Nephron progenitor cell (in vitro differentiated cells): Measurements from ENCODE around the gene TSPAN15.

ENCODE experiments used
- DNase-seq: peaks from one replicate; pipeline ENCODE4 v3.0.0; 2021
- H3K27ac Mint-ChIP-seq: 2 replicates; pipeline ENCODE4 v1.8.0; 2021; ENCODE audit warnings: mild to moderate bottlenecking, moderate library complexity, mixed read lengths
- H3K27me3 Mint-ChIP-seq: 2 replicates; pipeline ENCODE4 v1.8.0; 2021; ENCODE audit warnings: mild to moderate bottlenecking, low read depth, mixed read lengths; ENCODE audit not compliant: poor library complexity
- H3K36me3 Mint-ChIP-seq: 2 replicates; pipeline ENCODE4 v1.8.0; 2021; ENCODE audit warnings: low read depth, mixed read lengths
- H3K4me1 Mint-ChIP-seq: 2 replicates; pipeline ENCODE4 v1.8.0; 2021; ENCODE audit warnings: mixed read lengths
- H3K4me3 Mint-ChIP-seq: 2 replicates; pipeline ENCODE4 v1.8.0; 2021; ENCODE audit warnings: mild to moderate bottlenecking, moderate library complexity, mixed read lengths
- H3K9me3 Mint-ChIP-seq: 2 replicates; pipeline ENCODE4 v1.8.0; 2021; ENCODE audit warnings: mild to moderate bottlenecking, moderate library complexity, mixed read lengths
- TF ChIP-seq, protein P1 (sequence below): fragments of 200-600 bp; sonication (generic); IDR thresholded peaks from 2 replicates; pipeline ENCODE4 v1.5.0; 2021; ENCODE audit warnings: antibody characterized with exemption

The TSPAN15 gene

GRCh38 chr10:69498711-69499471 lies 47.6 kb downstream of the TSPAN15 start:
- DNase-seq = no peak
- H3K9me3 Mint-ChIP-seq = no peaks in the 10 kb centered on the region
- H3K36me3 Mint-ChIP-seq = no peaks in the 10 kb centered on the region
- H3K27me3 Mint-ChIP-seq = peaks cover 5% of the 10 kb centered on the region
- peaks cover 57% of the 10 kb centered on the region for H3K4me1 Mint-ChIP-seq
- H3K4me3 Mint-ChIP-seq = no peak overlapping the region
- no peak overlapping the region for H3K27ac Mint-ChIP-seq
- TF ChIP-seq, protein P1, sequence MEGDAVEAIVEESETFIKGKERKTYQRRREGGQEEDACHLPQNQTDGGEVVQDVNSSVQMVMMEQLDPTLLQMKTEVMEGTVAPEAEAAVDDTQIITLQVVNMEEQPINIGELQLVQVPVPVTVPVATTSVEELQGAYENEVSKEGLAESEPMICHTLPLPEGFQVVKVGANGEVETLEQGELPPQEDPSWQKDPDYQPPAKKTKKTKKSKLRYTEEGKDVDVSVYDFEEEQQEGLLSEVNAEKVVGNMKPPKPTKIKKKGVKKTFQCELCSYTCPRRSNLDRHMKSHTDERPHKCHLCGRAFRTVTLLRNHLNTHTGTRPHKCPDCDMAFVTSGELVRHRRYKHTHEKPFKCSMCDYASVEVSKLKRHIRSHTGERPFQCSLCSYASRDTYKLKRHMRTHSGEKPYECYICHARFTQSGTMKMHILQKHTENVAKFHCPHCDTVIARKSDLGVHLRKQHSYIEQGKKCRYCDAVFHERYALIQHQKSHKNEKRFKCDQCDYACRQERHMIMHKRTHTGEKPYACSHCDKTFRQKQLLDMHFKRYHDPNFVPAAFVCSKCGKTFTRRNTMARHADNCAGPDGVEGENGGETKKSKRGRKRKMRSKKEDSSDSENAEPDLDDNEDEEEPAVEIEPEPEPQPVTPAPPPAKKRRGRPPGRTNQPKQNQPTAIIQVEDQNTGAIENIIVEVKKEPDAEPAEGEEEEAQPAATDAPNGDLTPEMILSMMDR = no peak

DNA sequence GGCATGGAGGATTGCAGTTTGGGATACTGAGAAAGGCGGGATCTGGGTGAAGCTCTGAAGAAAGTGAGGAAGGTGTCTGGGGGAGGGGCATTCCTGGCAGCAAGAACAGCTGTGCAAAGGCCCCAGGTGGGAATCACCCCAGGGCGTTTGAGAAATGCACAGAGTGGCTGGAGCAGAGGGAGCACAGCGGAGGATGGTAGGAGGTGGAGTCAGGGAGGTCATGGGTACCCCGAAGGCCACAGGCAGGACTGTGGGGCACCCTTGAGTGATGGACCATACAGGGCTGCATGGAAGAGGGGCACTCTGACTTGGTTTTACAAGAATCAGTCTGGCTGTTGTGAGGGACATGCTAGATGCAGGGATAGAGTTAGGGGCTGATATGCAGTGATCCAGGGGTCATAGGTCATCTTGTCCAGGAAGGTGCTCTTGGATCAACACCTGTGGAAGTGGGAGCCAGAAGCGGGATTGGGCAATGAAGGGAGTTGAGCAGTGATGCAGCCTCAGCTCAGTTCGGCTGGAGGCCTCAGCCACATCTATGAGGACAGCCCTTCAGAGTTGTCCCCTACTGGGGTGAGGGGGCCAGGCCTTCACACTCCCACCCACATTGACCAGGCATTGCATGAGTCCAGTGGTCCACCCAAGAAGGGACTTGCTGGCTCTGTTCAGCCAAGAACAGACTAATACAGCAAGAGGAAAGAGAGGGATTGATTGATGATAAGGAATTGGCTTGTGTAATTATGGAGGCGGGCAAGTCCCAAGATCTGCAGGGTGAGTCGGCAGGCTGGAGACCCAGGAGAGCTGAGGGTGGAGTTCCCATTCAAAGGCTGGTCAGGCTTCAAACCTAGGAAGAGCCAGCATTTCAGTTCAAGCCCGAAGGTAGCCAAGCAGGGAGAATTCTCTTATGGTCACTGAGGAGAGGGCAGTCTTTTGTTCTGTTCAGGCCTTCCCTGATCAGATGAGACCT lies 48.7 kb downstream of the TSPAN15 start:
- Mint-ChIP-seq H3K9me3 (no peaks in the 10 kb centered on the region), H3K36me3 (no peaks in the 10 kb centered on the region), H3K4me1 (peaks cover 46% of the 10 kb centered on the region), H3K27me3 (peaks cover 5% of the 10 kb centered on the region), H3K4me3 (no peak overlapping the region), H3K27ac (peak overlapping the region; percentile 53)
- TF ChIP-seq, protein P1 = no peak
- no peak for DNase-seq

- no peak overlapping the region for H3K4me3 Mint-ChIP-seq
- H3K4me1 Mint-ChIP-seq = peaks cover 37% of the 10 kb centered on the region
- DNase-seq = no peak
- peaks cover 5% of the 10 kb centered on the region for H3K27me3 Mint-ChIP-seq
- no peak overlapping the region for H3K27ac Mint-ChIP-seq
- H3K36me3 Mint-ChIP-seq = no peaks in the 10 kb centered on the region
- H3K9me3 Mint-ChIP-seq = no peaks in the 10 kb centered on the region
- TF ChIP-seq, protein P1 = no peak
Observed at GRCh38 chr10:69500864-69501468, 49.7 kb downstream of the TSPAN15 start.

DNA sequence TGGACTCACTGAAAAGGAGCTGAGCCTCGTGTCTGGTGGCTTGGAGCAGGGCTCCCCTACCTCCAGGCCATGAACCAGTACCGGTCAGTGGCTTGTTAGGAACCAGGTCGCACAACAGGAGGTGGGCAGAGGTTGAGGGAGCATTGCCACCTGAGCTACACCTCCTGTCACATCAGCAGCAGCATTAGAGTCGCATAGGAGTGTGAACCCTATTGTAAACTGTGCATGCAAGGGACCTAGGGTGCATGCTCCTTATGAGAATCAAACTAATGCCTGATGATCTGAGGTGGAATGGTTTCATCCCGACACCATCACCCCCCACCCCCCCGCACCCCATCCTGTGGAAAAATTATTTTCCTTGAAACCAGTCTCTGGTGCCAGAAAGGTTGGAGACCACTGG lies 50.4 kb downstream of the TSPAN15 start:
- H3K4me3 Mint-ChIP-seq = no peak overlapping the region
- H3K36me3 Mint-ChIP-seq = no peaks in the 10 kb centered on the region
- H3K4me1 Mint-ChIP-seq = peaks cover 36% of the 10 kb centered on the region
- H3K27me3 Mint-ChIP-seq = peaks cover 5% of the 10 kb centered on the region
- TF ChIP-seq, protein P1 = no peak
- H3K27ac Mint-ChIP-seq = no peak overlapping the region
- no peak for DNase-seq
- no peaks in the 10 kb centered on the region for H3K9me3 Mint-ChIP-seq

GRCh38 chr10:69502589-69502988 lies 51.3 kb downstream of the TSPAN15 start:
- no peaks in the 10 kb centered on the region for H3K9me3 Mint-ChIP-seq
- peaks cover 38% of the 10 kb centered on the region for H3K4me1 Mint-ChIP-seq
- TF ChIP-seq, protein P1 = no peak
- H3K27me3 Mint-ChIP-seq = peaks cover 5% of the 10 kb centered on the region
- H3K27ac Mint-ChIP-seq = no peak overlapping the region
- no peak for DNase-seq
- H3K4me3 Mint-ChIP-seq = no peak overlapping the region
- no peaks in the 10 kb centered on the region for H3K36me3 Mint-ChIP-seq
